ENCODE measurements around the gene ZNF148.

The ZNF148 gene

DNA sequence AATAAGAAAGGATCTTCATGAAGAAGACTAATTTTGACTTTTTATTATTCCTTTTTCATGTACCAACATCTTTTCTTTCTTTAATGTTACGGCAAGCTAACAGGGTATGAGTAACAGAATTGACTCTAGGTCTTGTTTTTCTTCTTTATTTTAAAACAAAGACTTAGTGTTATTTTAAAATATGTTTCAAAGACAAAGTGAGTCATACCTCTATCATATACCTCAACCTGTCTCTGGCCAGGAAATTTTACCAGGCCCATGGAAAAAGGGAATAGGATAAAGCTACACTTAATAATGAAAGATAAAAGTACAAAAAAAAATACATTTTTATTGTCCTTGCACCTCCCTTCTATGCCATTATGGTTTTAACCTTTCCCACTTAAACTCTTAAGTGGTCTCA, 57.4 kb downstream of the ZNF148 start:
- TF ChIP-seq, protein P1, sequence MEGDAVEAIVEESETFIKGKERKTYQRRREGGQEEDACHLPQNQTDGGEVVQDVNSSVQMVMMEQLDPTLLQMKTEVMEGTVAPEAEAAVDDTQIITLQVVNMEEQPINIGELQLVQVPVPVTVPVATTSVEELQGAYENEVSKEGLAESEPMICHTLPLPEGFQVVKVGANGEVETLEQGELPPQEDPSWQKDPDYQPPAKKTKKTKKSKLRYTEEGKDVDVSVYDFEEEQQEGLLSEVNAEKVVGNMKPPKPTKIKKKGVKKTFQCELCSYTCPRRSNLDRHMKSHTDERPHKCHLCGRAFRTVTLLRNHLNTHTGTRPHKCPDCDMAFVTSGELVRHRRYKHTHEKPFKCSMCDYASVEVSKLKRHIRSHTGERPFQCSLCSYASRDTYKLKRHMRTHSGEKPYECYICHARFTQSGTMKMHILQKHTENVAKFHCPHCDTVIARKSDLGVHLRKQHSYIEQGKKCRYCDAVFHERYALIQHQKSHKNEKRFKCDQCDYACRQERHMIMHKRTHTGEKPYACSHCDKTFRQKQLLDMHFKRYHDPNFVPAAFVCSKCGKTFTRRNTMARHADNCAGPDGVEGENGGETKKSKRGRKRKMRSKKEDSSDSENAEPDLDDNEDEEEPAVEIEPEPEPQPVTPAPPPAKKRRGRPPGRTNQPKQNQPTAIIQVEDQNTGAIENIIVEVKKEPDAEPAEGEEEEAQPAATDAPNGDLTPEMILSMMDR (IDR thresholded peaks at IDR 0.05; ENCODE audit: extremely low read depth, missing control alignments): no peak
- no peak for DNase-seq (ENCODE audit: low spot score)

DNA sequence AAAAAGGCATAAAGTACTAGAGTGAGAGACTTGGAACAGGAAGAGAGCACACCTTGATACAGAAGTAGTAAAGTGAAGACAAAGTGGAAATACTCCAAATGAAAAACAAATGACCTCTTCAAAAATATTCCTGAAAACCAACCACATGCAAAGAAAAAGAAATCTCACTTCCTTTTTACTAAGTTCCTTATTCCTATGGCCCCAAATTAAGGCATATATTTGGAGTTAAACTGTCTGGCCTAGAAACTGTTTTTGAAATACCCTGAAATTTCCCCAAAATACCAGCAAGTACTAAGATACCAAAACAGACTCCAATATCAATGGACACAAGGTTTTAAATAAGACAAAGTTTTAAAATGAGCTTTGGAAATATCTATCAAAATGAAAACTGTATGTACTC, 58.2 kb downstream of the ZNF148 start:
- TF ChIP-seq, protein P1 (IDR thresholded peaks at IDR 0.05; ENCODE audit: extremely low read depth, missing control alignments): no peak
- no peak for DNase-seq (ENCODE audit: low spot score)

- no peak for DNase-seq (ENCODE audit: low spot score)
These were observed 58.9 kb downstream of the ZNF148 start for GRCh38 chr3:125316246-125316645.

DNA sequence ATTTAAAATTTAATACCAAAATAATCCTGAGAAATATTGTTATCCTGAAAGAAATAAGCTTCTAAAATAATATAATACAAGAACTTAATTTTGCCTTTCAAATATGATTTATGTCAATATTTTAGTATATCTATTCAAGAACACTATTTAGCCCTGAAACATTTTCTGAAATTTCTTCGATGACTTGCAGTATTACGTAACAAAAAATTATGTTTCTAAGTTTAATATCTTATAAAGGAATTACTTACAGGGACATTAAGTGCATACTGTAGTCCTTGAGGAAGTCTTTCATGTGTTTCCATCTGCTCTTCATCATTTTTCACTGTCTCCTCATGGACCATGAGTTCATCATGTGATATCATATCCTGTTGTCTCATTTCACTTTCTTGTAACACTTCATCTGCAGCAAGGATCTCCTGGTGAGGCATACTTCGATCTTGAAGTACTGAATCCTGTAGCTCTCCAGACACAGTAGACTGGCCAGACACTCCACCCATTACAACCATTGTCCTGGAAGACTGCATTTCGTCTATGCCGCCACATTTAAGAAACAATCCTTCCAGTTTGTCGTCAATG, 62.0 kb downstream of the ZNF148 start:
- DNase-seq (ENCODE audit: low spot score): no peak
- TF ChIP-seq, protein P1 (IDR thresholded peaks at IDR 0.05; ENCODE audit: extremely low read depth, missing control alignments): no peak

More at GRCh38 chr3:125316246-125316645, 58.9 kb downstream of the ZNF148 start:
- TF ChIP-seq, protein P1 (IDR thresholded peaks at IDR 0.05; ENCODE audit: extremely low read depth, missing control alignments): no peak

DNA sequence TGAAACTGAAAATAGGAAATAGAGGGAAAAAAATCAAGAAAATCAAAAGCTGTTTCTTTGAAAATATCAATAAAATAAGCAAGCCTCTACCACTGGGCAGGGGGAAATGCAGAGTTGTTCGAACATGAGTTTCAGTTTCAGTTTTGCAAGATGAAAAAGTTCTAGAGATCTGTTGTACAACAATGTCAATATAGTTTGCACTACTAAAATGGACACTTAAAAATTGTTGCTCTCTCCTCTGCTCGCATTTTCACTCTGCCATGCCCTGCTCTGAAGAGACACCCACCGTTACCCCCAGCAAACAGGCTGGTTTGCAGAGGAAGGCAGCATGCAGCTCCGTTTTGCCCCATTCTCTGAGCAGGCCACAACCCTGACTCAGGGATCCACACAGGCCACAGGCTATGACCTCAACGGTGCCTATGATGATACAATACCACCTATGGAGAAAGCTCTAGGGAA, 64.5 kb downstream of the ZNF148 start:
- DNase-seq (ENCODE audit: low spot score): peak; percentile 10
- TF ChIP-seq, protein P1 (IDR thresholded peaks at IDR 0.05; ENCODE audit: extremely low read depth, missing control alignments): no peak

DNA sequence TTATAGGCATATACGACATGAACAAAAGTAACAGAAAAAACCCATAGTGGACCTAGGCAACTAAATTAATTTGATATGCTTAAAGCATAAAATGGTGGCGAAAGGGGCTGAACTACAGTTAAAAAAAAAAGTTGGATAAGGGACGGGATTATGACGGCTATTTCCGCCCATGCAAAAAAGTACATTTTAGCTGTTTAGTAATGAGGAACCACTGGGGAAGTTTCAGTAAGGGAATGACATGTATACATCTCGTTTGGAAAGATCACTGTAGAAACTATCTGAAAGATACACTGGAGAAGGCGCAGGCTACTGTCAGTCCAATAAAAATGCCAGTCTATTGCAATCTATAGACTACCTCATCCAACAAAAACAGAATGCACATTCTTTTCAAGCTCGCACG, 65.6 kb downstream of the ZNF148 start:
- TF ChIP-seq, protein P1 (IDR thresholded peaks at IDR 0.05; ENCODE audit: extremely low read depth, missing control alignments): no peak
- DNase-seq (ENCODE audit: low spot score): no peak

- DNase-seq (ENCODE audit: low spot score): no peak
- TF ChIP-seq, protein P1 (IDR thresholded peaks at IDR 0.05; ENCODE audit: extremely low read depth, missing control alignments): no peak
These were observed 68.5 kb downstream of the ZNF148 start for GRCh38 chr3:125306620-125307019.
